ENCODE results near the gene SUMO3.

The SUMO3 gene

GRCh38 chr21:44822484-44823178 is 4.8 kb upstream of the SUMO3 start:
- TF ChIP-seq, protein P1, sequence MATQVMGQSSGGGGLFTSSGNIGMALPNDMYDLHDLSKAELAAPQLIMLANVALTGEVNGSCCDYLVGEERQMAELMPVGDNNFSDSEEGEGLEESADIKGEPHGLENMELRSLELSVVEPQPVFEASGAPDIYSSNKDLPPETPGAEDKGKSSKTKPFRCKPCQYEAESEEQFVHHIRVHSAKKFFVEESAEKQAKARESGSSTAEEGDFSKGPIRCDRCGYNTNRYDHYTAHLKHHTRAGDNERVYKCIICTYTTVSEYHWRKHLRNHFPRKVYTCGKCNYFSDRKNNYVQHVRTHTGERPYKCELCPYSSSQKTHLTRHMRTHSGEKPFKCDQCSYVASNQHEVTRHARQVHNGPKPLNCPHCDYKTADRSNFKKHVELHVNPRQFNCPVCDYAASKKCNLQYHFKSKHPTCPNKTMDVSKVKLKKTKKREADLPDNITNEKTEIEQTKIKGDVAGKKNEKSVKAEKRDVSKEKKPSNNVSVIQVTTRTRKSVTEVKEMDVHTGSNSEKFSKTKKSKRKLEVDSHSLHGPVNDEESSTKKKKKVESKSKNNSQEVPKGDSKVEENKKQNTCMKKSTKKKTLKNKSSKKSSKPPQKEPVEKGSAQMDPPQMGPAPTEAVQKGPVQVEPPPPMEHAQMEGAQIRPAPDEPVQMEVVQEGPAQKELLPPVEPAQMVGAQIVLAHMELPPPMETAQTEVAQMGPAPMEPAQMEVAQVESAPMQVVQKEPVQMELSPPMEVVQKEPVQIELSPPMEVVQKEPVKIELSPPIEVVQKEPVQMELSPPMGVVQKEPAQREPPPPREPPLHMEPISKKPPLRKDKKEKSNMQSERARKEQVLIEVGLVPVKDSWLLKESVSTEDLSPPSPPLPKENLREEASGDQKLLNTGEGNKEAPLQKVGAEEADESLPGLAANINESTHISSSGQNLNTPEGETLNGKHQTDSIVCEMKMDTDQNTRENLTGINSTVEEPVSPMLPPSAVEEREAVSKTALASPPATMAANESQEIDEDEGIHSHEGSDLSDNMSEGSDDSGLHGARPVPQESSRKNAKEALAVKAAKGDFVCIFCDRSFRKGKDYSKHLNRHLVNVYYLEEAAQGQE (IDR thresholded peaks at IDR 0.05; ENCODE audit: insufficient replicate concordance, low read depth), result no peak
- TF ChIP-seq SPI1 (IDR thresholded peaks at IDR 0.05; ENCODE audit: borderline replicate concordance, low read depth) (no peak), POLR2AphosphoS5 (IDR thresholded peaks at IDR 0.05; ENCODE audit: low read depth) (no peak), GABPA (IDR thresholded peaks at IDR 0.05; ENCODE audit: low read depth) (no peak)
- TF ChIP-seq, protein P2, sequence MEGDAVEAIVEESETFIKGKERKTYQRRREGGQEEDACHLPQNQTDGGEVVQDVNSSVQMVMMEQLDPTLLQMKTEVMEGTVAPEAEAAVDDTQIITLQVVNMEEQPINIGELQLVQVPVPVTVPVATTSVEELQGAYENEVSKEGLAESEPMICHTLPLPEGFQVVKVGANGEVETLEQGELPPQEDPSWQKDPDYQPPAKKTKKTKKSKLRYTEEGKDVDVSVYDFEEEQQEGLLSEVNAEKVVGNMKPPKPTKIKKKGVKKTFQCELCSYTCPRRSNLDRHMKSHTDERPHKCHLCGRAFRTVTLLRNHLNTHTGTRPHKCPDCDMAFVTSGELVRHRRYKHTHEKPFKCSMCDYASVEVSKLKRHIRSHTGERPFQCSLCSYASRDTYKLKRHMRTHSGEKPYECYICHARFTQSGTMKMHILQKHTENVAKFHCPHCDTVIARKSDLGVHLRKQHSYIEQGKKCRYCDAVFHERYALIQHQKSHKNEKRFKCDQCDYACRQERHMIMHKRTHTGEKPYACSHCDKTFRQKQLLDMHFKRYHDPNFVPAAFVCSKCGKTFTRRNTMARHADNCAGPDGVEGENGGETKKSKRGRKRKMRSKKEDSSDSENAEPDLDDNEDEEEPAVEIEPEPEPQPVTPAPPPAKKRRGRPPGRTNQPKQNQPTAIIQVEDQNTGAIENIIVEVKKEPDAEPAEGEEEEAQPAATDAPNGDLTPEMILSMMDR (IDR thresholded peaks at IDR 0.05; ENCODE audit: insufficient read depth, low read length), result no peak
- DNase-seq (ENCODE audit: low read depth in 1 of 2, low spot score in 1 of 2), result no peak
- H3K27ac ChIP-seq (replicated peaks), result no peak overlapping the region
- H3K4me3 ChIP-seq (replicated peaks; ENCODE audit: insufficient read depth, low read length), result no peak overlapping the region
- H3K27me3 ChIP-seq (ENCODE audit: insufficient read depth, poor library complexity, severe bottlenecking), result no peaks in the 10 kb centered on the region

GRCh38 chr21:44820851-44821250 is 3.0 kb upstream of the SUMO3 start:
- TF ChIP-seq SPI1 (IDR thresholded peaks at IDR 0.05; ENCODE audit: borderline replicate concordance, low read depth) (no peak), POLR2AphosphoS5 (IDR thresholded peaks at IDR 0.05; ENCODE audit: low read depth) (no peak), GABPA (IDR thresholded peaks at IDR 0.05; ENCODE audit: low read depth) (no peak)
- TF ChIP-seq, protein P1 (IDR thresholded peaks at IDR 0.05; ENCODE audit: insufficient replicate concordance, low read depth), result no peak
- TF ChIP-seq, protein P2 (IDR thresholded peaks at IDR 0.05; ENCODE audit: insufficient read depth, low read length), result no peak
- H3K27ac ChIP-seq (replicated peaks), result no peak overlapping the region
- DNase-seq (ENCODE audit: low read depth in 1 of 2, low spot score in 1 of 2), result no peak
- H3K27me3 ChIP-seq (ENCODE audit: insufficient read depth, poor library complexity, severe bottlenecking), result no peaks in the 10 kb centered on the region
- no peak overlapping the region for H3K4me3 ChIP-seq (replicated peaks; ENCODE audit: insufficient read depth, low read length)

DNA sequence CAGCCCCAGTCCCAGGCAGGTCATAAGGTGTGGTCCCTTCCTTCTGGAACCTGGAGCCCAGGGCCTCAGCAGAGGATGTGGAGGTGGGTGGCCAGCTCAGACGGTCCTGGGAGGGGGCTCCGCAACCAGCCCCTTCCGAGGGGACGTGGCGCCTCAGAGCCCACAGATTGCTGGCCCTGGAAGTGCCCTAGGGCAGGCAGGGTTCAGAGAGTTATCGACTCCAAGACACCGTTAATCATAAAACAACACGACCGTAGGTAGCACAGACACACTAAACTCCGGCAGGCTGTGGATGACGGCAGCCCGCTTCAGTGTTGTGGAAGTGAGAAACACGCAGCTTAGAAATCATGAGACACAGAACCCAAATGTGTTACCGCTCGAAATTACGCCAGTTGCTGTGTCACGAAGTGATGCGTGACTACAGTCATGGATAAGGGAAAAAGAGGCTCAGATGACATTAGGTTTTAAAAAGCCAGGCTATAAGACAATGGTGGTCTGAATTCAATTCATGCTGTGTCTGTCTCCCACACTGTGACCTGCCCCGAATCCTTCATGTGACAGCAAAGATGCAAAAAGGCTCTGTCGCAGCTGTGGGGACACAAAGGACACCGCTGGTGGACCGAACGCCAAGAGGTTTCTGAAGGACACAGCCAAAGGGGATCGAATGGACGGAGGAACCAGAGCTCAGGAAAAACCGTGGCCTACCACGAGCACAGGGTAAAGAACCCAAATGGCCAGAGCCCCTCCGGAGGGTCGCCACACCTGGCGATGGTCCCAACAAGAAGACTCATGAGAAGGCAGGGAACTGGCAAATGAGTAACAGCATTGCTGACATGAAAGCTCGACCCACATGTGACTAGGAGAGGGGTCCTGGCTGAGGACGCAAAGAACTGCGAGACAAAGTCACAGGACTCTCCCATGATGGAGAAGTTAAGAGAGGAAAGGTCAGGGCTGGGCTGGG is 1.7 kb upstream of the SUMO3 start:
- no peak for DNase-seq (ENCODE audit: low read depth in 1 of 2, low spot score in 1 of 2)
- no peak overlapping the region for H3K27ac ChIP-seq (replicated peaks)
- TF ChIP-seq, protein P1 (IDR thresholded peaks at IDR 0.05; ENCODE audit: insufficient replicate concordance, low read depth), result no peak
- TF ChIP-seq SPI1 (IDR thresholded peaks at IDR 0.05; ENCODE audit: borderline replicate concordance, low read depth) (no peak), POLR2AphosphoS5 (IDR thresholded peaks at IDR 0.05; ENCODE audit: low read depth) (no peak), GABPA (IDR thresholded peaks at IDR 0.05; ENCODE audit: low read depth) (no peak)
- TF ChIP-seq, protein P2 (IDR thresholded peaks at IDR 0.05; ENCODE audit: insufficient read depth, low read length), result no peak
- no peak overlapping the region for H3K4me3 ChIP-seq (replicated peaks; ENCODE audit: insufficient read depth, low read length)
- no peaks in the 10 kb centered on the region for H3K27me3 ChIP-seq (ENCODE audit: insufficient read depth, poor library complexity, severe bottlenecking)

Measured in HL-60 (cell line).